GM20431 (cell line): Measurements from ENCODE around the gene EDC4.
"Not testable (repeated sequence)": the region's sequence is repeated elsewhere in the genome, so short reads cannot be mapped to it uniquely, and the experiment has no call there.

ENCODE experiments used
- in situ Hi-C: fragments of 300-500 bp; cut with MseI, MboI; formaldehyde crosslinking; loops from one replicate; pipeline ENCODE4 v1.15.0; 2020; ENCODE audit warnings: low sequenced_read_pairs; ENCODE audit not compliant: unreplicated experiment

The EDC4 gene, protein sequence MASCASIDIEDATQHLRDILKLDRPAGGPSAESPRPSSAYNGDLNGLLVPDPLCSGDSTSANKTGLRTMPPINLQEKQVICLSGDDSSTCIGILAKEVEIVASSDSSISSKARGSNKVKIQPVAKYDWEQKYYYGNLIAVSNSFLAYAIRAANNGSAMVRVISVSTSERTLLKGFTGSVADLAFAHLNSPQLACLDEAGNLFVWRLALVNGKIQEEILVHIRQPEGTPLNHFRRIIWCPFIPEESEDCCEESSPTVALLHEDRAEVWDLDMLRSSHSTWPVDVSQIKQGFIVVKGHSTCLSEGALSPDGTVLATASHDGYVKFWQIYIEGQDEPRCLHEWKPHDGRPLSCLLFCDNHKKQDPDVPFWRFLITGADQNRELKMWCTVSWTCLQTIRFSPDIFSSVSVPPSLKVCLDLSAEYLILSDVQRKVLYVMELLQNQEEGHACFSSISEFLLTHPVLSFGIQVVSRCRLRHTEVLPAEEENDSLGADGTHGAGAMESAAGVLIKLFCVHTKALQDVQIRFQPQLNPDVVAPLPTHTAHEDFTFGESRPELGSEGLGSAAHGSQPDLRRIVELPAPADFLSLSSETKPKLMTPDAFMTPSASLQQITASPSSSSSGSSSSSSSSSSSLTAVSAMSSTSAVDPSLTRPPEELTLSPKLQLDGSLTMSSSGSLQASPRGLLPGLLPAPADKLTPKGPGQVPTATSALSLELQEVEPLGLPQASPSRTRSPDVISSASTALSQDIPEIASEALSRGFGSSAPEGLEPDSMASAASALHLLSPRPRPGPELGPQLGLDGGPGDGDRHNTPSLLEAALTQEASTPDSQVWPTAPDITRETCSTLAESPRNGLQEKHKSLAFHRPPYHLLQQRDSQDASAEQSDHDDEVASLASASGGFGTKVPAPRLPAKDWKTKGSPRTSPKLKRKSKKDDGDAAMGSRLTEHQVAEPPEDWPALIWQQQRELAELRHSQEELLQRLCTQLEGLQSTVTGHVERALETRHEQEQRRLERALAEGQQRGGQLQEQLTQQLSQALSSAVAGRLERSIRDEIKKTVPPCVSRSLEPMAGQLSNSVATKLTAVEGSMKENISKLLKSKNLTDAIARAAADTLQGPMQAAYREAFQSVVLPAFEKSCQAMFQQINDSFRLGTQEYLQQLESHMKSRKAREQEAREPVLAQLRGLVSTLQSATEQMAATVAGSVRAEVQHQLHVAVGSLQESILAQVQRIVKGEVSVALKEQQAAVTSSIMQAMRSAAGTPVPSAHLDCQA (N-terminal part only)

DNA sequence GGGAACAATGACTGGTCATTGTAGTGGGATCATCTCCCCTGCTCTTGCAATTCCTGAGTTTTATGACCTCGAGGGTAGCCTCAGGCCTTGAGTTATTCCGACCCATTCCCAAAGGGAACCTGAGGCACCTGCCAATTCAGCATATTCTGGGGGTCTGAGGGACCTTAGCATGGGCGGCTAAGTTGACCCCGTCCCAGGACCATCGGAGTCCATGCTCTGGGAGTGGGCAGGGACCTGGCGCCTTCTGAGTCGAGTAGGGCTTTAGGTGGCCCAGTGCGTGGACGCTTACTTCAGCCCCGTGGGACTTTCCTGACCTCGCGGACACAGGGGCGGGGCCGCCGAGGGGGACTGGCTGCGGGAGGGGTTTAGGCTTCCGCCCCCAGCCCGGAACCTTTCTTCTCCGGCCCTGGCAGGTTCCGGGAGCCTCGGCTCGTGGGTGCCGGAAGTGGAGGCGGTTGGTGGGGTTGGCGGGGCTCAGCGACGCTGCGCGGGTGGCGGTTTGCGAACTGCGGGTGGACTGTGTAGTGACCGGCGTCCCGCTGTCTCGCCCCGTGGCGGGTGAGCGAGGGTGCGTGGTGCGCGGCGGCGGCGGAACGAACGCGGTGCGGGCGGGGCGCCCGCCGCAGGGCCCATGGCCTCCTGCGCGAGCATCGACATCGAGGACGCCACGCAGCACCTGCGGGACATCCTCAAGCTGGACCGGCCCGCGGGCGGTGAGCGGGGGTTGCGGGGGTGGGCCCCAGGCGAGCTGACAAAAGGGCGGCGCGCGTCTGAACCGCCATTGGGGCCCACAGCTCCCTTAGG is at the start of gene EDC4:
EDC4 (plus strand) TSS at position 422 of the 804 bp plus-strand sequence; CDS start at position 632, 210 bp downstream.
- in situ Hi-C loops: no loop called here

DNA sequence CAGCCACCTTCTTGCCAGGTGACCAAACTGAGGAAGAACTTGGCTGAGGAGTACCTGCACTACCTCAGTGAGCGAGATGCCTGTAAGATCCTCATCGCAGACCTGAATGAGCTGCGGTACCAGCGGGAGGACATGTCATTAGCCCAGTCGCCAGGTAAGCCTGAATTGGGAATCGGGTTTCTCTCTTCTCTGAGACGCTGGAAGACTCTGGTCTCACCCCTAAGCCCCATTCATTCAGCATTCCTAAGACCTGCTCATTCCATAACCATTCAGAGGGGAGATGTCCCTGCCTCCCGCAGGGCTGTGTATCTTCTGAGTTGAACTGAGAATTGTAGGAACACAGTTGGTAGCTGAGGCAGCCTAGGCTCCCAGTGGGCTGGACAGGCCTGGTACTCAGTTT is 47.7 kb upstream of the EDC4 start:
- in situ Hi-C loops: no loop called here

DNA sequence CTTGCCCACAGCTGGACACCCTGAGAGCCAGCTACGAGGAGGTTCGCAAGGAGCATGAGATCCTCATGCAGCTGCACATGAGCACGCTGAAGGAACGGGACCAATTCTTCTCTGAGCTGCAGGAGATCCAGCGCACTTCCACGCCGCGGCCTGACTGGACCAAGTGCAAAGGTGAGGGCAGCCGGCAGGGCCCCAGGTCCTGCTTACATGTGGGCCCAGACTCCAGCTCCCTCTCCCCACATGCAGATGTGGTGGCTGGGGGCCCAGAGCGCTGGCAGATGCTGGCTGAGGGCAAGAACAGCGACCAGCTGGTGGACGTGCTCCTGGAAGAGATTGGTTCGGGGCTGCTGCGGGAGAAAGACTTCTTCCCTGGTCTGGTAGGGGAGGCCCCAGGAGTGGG is 46.9 kb upstream of the EDC4 start:
- in situ Hi-C loops: no loop called here

DNA sequence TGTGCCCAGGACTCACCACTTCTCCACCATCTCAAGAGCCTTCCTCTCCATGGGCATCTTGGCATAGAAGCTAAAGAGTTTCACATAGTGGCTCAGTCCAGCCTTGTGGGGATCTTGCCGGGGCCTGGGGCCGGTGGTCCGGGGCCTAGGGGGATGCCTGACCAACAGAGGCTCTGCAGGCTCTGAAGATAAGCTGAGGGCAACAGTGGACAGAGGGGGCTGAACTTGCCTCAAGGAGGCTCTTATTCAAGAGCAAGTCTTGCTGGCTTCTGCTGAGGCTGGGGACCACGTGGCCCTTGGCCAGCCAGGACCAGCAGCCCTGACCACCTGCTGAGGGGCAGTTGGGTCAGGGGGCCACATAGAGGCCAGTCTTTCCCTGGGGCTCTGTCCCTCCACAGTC is 44.2 kb upstream of the EDC4 start:
- in situ Hi-C loops: no loop called here

DNA sequence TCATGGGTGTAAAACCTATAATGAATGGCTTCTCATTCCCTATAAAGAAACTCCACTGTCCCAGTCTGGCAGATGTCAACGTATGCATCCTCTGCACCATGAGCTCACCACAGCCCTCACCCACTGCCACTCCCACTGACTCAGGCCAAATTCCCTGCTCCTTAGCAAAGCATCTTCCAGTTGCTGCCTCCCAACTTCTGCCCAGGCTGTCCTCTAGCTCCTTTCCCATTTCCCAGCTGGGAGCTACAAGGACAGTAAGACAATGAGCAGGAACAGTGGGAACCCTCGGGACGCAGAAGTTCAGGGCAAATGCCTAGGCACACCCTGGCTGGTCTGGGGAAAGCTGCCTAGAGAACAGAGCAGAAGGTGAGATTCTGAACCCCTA is 39.8 kb upstream of the EDC4 start:
- in situ Hi-C loops: no loop called here

DNA sequence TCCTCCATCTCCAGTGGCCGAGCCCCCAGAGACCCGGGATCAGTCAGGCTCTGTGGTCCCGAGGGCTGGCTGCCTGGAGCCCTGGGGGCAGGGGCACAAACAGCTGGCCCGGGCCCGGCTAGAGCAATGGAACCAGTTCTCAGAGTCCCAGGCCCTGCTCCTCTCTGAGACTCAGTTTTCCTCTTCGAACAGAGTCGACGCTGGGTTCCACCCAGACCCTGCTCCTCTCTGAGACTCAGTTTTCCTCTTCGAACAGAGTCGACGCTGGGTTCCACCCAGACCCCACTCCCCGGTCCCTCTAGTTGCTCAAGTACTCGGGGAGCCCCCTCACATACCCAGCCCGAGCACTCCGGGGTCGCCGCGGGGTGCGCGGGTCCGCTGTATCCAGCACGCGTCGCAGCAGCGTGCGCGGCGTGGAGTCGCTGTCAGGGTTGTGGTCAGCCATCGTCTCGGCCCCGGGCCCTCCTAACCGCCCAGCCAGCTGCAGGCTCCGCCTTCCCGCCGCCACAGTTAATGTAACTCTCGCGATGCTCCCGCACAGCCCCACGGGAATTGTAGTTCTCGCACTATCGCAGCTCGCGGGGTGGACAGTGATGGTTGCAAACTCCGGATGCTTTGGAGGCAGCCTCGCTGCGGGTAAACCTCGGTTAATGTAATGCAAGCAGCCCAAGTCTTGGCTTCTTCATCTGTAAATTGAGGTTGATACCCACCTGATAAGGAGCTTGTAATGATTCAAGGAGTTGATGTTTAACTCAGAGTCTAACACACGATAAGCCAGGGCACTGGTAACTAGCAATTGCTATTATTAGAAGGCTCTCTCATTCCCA is 39.2 kb upstream of the EDC4 start:
- in situ Hi-C loops: no loop called here

DNA sequence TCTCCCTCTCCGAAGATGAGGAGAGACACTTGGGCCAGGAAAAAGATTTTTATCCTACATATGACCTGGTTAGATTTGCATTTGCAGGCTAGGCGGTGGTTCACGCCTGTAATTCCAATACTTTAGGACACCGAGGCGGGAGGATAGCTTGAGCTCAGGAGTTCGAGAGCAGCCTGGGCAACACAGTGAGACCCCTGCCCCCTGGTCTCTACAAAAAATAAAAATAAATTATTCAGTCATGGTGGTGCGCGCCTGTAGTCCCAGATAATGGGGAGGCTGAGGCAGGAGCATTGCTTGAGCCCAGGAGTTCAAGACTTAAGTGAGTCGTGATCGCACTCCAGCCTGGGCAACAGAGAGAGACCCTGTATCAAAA is 38.6 kb upstream of the EDC4 start:
- in situ Hi-C loops: no loop called here

DNA sequence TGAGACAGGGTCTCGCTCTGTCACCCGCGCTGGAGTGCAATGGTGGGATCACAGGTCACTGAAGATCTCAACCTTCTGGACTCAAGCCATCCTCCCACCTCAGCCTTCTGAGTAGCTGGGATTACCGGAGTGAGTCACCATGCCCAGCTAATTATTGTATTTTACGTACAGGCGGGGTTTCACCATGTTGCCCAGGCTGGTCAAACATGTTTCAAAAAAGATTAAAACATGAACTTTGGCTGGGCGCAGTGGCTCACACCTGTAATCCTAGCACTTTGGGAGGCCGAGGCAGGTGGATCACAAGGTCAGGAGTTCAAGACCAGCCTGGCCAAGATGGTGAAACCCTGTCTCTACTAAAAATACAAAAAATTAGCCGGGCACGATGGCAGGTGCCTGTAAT is 35.7 kb upstream of the EDC4 start:
- in situ Hi-C loops: not testable (repeated sequence)

DNA sequence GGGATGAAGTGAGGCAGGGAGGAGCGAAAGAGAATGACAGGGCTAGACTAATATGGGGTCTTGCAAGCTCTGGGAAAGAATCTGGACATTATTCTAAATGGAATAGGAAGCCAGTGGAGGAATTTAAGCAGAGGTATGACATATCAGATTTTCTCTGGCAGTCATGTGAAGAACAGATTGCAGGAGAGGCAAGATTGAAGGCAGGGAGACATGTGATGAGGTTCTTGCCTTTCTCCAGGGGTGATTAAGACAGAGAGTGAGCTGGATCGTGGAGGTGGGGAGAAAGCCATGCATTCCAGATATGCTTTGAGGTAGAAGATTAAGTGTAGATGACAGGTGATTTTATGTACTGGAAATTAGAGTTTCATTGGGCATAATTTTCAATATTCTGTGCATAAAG is 35.0 kb upstream of the EDC4 start:
- in situ Hi-C loops: no loop called here

DNA sequence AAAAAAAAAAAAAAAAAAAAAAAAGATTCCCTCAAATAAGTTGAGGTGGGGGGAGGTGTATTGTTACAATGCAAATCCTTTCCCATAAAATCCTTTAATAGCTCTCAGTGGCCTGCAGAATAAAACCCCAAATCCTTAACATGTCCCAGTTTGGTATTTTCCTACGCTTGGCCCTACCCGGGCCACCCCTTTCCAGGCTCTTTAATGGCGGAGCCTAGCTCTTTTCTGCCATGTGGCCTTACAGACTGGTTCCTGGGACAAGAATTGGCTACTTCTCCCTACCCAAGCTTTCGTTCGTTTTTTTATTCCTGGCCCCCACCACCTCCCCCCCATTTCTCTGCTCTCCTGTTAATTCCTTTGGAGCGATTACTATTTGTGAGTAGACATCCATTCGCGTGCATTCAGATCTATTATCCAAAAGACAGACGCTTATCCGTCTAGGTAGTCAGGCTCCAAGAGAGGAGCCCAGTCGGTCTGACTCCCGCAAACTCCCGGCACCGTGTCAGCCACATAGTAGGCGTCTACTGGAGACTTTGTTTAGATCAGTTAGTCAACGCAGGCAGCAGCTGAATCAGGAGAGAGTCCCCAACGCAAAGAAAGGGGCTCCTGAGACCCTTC is 31.5 kb upstream of the EDC4 start:
- in situ Hi-C loops: no loop called here

DNA sequence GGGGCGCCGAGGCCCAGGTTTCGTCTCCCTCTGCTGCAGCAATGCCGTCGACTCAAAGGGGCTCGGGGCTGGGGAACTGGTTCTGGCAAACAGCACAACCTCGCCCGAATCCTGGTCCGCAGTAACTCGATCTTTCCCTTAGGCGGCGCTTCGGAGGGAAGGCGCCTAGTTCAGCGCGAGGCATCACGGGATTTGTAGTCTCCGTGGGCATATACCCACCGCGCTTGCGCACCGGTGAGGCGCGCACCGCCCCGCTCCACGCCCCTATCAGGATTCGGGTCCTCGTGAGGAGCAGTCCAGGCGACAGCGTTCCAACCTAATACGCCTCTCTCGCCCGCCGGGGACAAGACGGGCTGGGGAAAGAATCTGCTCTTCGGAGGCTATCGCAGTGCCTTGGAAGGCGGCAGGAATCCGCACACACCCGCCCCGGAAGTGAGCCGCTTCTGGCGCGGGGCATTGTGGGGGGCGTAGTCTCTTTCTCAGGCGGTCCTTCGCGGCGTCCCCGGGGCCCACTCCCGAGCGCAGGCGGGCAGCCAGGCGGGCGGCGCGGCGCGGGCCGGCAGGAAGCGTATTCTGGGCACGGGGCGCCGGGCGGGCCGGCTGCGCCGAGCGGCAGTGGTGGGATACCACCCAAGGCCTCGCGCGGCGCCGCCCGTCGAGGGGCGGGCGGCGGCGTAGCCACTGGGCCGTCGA is 30.9 kb upstream of the EDC4 start, which contains the start of gene THAP11:
THAP11 (plus strand) TSS at position 505 of the 693 bp plus-strand sequence. CDS start 235 bp downstream, outside the sequence.
- in situ Hi-C loops: no loop called here

DNA sequence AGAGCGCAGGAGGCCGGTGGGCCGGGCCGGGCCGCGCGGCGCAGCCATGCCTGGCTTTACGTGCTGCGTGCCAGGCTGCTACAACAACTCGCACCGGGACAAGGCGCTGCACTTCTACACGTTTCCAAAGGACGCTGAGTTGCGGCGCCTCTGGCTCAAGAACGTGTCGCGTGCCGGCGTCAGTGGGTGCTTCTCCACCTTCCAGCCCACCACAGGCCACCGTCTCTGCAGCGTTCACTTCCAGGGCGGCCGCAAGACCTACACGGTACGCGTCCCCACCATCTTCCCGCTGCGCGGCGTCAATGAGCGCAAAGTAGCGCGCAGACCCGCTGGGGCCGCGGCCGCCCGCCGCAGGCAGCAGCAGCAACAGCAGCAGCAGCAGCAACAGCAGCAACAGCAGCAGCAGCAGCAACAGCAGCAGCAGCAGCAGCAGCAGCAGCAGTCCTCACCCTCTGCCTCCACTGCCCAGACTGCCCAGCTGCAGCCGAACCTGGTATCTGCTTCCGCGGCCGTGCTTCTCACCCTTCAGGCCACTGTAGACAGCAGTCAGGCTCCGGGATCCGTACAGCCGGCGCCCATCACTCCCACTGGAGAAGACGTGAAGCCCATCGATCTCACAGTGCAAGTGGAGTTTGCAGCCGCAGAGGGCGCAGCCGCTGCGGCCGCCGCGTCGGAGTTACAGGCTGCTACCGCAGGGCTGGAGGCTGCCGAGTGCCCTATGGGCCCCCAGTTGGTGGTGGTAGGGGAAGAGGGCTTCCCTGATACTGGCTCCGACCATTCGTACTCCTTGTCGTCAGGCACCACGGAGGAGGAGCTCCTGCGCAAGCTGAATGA is 30.1 kb upstream of the EDC4 start:
- in situ Hi-C loops: no loop called here

DNA sequence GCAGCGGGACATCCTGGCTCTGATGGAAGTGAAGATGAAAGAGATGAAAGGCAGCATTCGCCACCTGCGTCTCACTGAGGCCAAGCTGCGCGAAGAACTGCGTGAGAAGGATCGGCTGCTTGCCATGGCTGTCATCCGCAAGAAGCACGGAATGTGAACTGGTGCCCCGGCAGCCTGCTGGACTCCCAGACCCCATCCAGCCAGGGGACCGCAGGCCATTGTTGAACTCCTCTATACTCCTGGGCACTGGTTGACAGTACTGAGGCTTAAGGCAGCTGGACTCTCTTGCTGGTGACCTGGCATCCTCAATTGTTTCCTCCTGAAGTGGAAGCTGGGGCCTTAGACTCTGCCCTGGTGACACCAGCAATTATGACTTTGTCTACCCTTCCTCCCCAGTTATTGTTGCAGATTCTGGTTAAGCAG is 29.5 kb upstream of the EDC4 start:
- in situ Hi-C loops: no loop called here

DNA sequence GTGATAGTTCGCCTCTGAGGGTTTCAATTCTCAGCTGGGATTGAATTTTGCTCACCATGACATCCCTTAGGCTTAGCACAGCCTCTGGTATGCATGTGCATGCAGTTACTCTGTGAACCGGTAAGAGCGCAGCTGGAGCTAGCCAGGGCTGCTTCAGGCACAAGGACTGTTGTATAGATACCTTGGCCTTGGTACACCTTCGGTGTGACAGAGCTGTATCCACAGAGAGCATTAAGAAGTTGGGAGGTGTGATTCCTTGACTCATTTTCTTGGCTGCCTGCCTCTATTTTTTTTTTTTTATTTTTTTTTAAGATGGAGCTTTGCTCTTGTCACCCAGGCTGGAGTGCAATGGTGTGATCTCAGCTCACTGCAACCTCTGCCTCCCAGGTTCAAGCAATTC is 28.4 kb upstream of the EDC4 start:
- in situ Hi-C loops: no loop called here

DNA sequence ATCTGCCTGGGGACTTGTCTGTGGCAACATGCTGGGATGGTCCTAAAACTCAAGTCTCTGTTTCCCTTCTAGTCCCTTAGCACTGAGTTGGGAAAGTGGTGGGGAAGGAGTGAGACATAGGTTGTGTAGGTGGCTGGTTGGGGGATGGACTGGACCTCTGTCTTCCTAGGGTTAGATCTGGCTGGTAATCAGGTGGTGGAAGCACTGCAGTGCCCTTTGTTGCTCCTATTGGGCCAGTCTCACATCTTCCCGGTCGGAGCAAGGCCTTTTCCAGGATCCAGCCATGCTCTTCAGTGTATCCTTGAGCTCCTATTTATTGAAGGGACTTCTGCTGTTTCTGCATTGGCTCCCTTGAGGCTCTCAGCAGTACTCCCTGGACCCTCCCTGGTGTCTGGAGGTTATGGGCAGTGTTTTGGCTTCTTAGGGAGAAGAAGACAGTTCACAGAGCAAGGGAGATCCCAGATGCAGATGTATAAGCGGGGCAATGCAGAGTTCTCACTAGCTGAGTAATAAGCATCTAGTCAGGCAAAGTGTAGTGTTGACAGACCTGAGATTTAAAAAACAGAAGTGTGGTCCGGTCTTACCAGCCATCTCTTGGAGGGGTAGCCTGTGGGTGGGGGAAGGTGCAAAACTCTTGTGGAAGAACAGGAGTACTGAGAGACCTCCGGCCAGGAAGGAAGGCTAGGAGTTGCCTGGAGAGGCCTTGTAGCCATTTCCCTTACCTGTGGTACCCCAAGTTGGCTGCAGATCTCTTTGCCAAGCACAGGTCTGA is 27.4 kb upstream of the EDC4 start:
- in situ Hi-C loops: no loop called here

DNA sequence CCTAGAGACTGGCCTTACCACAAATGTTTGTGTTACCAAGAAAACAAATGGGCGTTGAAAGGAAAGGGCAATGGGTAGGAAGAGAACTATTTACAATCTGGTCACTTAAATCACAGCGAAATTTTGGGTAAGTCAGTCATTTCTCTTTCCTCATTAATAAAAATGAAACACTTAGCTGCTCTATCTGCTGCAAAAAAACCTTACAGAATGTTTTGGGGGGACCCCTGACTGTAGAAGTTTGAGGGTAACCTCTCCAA is 26.9 kb upstream of the EDC4 start:
- in situ Hi-C loops: no loop called here
